Ectodermal cell (in vitro differentiated cells): ENCODE data around the gene TBC1D24.

Experiments used
- H3K27ac ChIP-seq: 2 replicates; pipeline ENCODE4 v1.7.0; 2013; ENCODE audit warnings: mild to moderate bottlenecking, low read depth, low read length; ENCODE audit not compliant: insufficient read depth, poor library complexity, severe bottlenecking
- H3K27me3 ChIP-seq: 2 replicates; pipeline ENCODE4 v1.7.0; 2013; ENCODE audit warnings: mild to moderate bottlenecking, low read length; ENCODE audit not compliant: insufficient read depth, control insufficient read depth, poor library complexity, severe bottlenecking
- H3K36me3 ChIP-seq: one replicate; pipeline ENCODE4 v1.7.0; 2013; ENCODE audit warnings: low read length; ENCODE audit not compliant: control insufficient read depth, insufficient read depth
- H3K4me1 ChIP-seq: one replicate; pipeline ENCODE4 v1.7.0; 2013; ENCODE audit warnings: low read length; ENCODE audit not compliant: control insufficient read depth, insufficient read depth
- H3K4me3 ChIP-seq: 2 replicates; pipeline ENCODE4 v1.7.0; 2013; ENCODE audit warnings: low read depth, low read length, control low read depth; ENCODE audit not compliant: insufficient read depth
- H3K9me3 ChIP-seq: 2 replicates; pipeline ENCODE4 v1.7.0; 2013; ENCODE audit warnings: mild to moderate bottlenecking, low read length, moderate library complexity; ENCODE audit not compliant: control insufficient read depth
- WGBS, 2 experiments: methylation state at CpG; one replicate each; pipeline ENCODE4 v1.1.7; 2013; ENCODE audit warnings: missing lambda C conversion rate in 2 of 2; 5-methylcytosine and 5-hydroxymethylcytosine counted together

Gene TBC1D24

GRCh38 chr16:2518823-2519710 lies 44.1 kb downstream of the TBC1D24 start:
- WGBS, 2 experiments, result 94 to 96% methylated on average over 39 of the region's 39 CpGs
- Histone ChIP-seq H3K27ac (no peak overlapping the region), H3K36me3 (peaks cover 4% of the 10 kb centered on the region), H3K9me3 (no peaks in the 10 kb centered on the region), H3K4me3 (no peak overlapping the region), H3K4me1 (peaks cover 26% of the 10 kb centered on the region), H3K27me3 (no peaks in the 10 kb centered on the region)

GRCh38 chr16:2519711-2520080 lies 44.8 kb downstream of the TBC1D24 start:
- H3K4me1 ChIP-seq, result peaks cover 26% of the 10 kb centered on the region
- 86 to 87% methylated on average over 22 of the region's 22 CpGs for WGBS, 2 experiments
- peak overlapping the region; percentile 36 for H3K27ac ChIP-seq
- H3K27me3 ChIP-seq, result no peaks in the 10 kb centered on the region
- H3K9me3 ChIP-seq, result no peaks in the 10 kb centered on the region
- H3K4me3 ChIP-seq, result no peak overlapping the region
- H3K36me3 ChIP-seq, result peaks cover 9% of the 10 kb centered on the region

GRCh38 chr16:2520097-2520783 lies 45.3 kb downstream of the TBC1D24 start, which contains the start of gene AMDHD2:
Gene AMDHD2, plus strand, starts transcription at chr16:2520371. Its CDS starts 88 bp downstream, at chr16:2520459.
- Histone ChIP-seq H3K36me3 (peaks cover 12% of the 10 kb centered on the region), H3K27me3 (no peaks in the 10 kb centered on the region), H3K4me3 (peak within 1 kb of the TSS; percentile 64), H3K4me1 (peaks cover 21% of the 10 kb centered on the region), H3K9me3 (no peaks in the 10 kb centered on the region), H3K27ac (peak within 1 kb of the TSS; percentile 36)
- 1% methylated on average over 83 of the region's 83 CpGs for WGBS, 2 experiments

GRCh38 chr16:2520784-2521531 lies 46.0 kb downstream of the TBC1D24 start:
- H3K27me3 ChIP-seq, result no peaks in the 10 kb centered on the region
- peaks cover 14% of the 10 kb centered on the region for H3K4me1 ChIP-seq
- peaks cover 13% of the 10 kb centered on the region for H3K36me3 ChIP-seq
- H3K9me3 ChIP-seq, result no peaks in the 10 kb centered on the region
- H3K4me3 ChIP-seq, result peak overlapping the region; percentile 64
- no peak overlapping the region for H3K27ac ChIP-seq
- WGBS, 2 experiments, result 25% methylated on average over 40 to 41 of the region's 41 CpGs

GRCh38 chr16:2523801-2524231 lies 48.9 kb downstream of the TBC1D24 start:
- H3K4me1 ChIP-seq, result peaks cover 7% of the 10 kb centered on the region
- no peaks in the 10 kb centered on the region for H3K9me3 ChIP-seq
- H3K27me3 ChIP-seq, result no peaks in the 10 kb centered on the region
- no peak overlapping the region for H3K27ac ChIP-seq
- H3K36me3 ChIP-seq, result peaks cover 27% of the 10 kb centered on the region
- H3K4me3 ChIP-seq, result no peak overlapping the region
- 94% methylated on average over 6 of the region's 6 CpGs for WGBS, 2 experiments

GRCh38 chr16:2524339-2524938 lies 49.5 kb downstream of the TBC1D24 start:
- peaks cover 27% of the 10 kb centered on the region for H3K36me3 ChIP-seq
- H3K4me3 ChIP-seq, result no peak overlapping the region
- H3K27me3 ChIP-seq, result no peaks in the 10 kb centered on the region
- H3K4me1 ChIP-seq, result peaks cover 7% of the 10 kb centered on the region
- H3K27ac ChIP-seq, result no peak overlapping the region
- no peaks in the 10 kb centered on the region for H3K9me3 ChIP-seq
- 93% methylated on average over 9 of the region's 9 CpGs for WGBS, 2 experiments

- WGBS, 2 experiments, result 92 to 94% methylated on average over 8 of the region's 8 CpGs
- H3K27me3 ChIP-seq, result no peaks in the 10 kb centered on the region
- peaks cover 2% of the 10 kb centered on the region for H3K4me1 ChIP-seq
Measured at GRCh38 chr16:2526135-2526534, 51.2 kb downstream of the TBC1D24 start.

GRCh38 chr16:2527071-2527783 lies 52.3 kb downstream of the TBC1D24 start:
- H3K4me1 ChIP-seq, result no peaks in the 10 kb centered on the region
- H3K9me3 ChIP-seq, result no peaks in the 10 kb centered on the region
- H3K4me3 ChIP-seq, result no peak overlapping the region
- H3K27ac ChIP-seq, result no peak overlapping the region
- 95% methylated on average over 12 of the region's 12 CpGs for WGBS, 2 experiments
- H3K27me3 ChIP-seq, result no peaks in the 10 kb centered on the region
- H3K36me3 ChIP-seq, result peaks cover 27% of the 10 kb centered on the region

More at GRCh38 chr16:2526135-2526534, 51.2 kb downstream of the TBC1D24 start:
- Histone ChIP-seq H3K9me3 (no peaks in the 10 kb centered on the region), H3K4me3 (no peak overlapping the region), H3K27ac (no peak overlapping the region), H3K36me3 (peaks cover 27% of the 10 kb centered on the region)

GRCh38 chr16:2527784-2528100 lies 52.8 kb downstream of the TBC1D24 start:
- Histone ChIP-seq H3K36me3 (peaks cover 27% of the 10 kb centered on the region), H3K9me3 (no peaks in the 10 kb centered on the region), H3K4me1 (no peaks in the 10 kb centered on the region), H3K4me3 (no peak overlapping the region), H3K27ac (no peak overlapping the region), H3K27me3 (peaks cover 4% of the 10 kb centered on the region)
- 93 to 94% methylated on average over 24 of the region's 24 CpGs for WGBS, 2 experiments
